ENCODE measurements around the gene SYPL1. TPM values are rescaled to one million over a fixed set of nuclear protein-coding genes. Genes with fewer than 3 reads are reported as not detected.

Gene SYPL1
- polyA plus RNA-seq, 10 donors, result 57.9 to 81.0 (median 70.5) TPM

DNA sequence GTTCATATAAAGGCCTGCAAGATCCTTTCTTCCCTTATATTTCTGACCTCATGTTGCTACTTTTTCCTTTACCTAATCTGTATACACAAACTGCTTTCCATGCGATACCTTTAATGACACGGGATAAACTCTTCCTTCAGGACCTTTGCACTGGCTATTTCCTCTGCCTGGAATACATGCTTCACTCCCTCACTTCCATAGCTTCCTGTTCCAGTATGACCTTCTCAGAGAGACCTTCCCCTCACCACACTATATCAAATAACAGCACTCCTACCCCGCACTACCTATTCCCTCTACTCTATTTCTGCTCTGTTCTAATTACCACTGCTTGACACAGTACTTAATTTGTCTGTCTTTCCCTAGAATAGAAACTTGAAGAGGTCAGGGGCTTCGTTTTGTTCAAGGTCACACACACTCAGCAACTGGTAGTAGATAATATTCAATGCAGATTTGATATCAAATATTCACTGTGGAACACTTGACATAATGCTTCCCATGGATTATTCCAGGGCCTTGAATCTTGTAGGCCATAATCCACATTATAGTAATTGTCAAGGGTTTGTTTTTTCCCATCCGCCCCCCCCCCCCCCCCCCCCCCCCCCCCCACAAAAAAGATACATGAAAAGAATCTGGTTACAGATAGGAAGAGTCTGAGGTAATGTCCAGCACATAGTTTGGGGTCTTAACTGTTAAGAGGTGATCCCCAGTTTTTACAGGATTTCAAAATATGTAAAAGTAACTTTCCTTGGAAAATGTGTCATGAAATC is 11.1 kb downstream of the SYPL1 start:
- DNase-seq, result peak in 1 of 3 donors; percentile 74

DNA sequence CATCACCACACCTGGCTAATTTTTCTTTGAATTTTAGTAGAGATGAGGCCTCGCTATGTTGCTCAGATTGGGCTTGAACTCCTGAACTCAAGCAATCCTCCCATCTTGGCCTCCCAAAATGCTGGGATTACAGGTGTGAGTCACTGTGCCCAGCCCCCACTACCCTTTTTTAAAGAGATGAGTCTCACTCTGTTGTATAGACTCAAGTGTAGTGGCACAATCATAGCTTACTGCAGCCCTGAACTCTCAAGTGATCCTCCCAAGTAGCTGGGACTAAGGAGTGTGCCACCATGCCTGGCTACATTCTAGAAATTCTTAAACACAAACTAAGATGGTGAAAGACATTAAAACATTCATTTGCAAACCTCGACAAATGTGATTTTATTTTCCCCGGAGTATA is 12.6 kb downstream of the SYPL1 start:
- DNase-seq, result no peak

DNA sequence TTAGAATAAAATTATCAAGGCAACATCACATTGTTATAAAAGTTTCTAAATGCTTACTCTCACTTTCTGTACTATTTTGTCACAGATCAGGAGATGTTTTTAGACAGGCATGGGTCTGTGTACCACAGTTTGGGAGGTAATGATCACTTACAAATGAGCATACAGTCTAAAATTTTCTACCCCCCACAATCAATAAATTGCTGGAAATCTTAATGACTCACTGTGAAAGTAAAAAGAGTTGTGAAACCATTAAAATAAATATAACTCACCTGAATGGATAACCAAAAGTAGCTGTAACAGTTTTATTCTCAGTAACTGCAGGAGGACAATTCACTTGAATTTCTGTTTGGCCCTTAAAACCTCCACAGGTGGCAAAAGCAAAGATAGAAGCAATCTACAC is 13.2 kb downstream of the SYPL1 start:
- no peak for DNase-seq

DNA sequence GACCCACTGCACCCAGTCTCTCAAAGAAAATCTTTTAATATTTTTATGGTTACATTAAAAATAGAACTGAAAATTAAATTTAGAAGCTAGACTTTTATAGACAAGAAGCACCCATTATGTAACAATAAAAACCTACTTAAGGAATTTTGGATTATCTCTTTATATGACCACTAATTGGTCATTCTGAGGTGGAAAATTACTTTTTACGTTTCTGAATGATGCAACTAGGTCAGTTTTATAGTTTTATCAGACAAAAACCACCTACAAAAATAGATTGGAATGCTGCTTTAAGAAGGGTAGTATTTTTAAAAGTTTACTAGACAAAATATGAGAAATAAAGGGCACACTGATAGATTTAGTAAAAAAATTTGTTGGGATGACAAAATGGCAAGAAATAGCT is 16.5 kb downstream of the SYPL1 start:
- DNase-seq, result no peak

DNA sequence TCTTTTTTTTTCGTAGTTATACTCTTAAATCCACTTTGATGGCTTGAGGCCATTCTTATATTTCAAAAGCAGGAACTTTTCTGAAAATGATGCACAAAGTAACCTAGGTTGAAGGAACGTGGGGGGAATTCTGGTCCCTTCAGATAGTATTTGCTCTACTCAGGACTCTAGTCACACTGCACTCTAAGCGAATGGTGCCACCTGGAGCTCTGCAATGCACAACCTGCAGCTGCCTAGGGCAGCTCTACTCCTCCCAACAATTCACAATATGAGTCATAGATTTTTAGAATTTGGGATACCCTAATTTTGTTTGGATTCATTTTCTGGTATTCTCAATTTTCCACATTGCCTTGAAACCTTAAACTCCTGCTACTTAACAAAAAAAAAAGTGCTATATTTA is 17.3 kb downstream of the SYPL1 start:
- no peak for DNase-seq

DNA sequence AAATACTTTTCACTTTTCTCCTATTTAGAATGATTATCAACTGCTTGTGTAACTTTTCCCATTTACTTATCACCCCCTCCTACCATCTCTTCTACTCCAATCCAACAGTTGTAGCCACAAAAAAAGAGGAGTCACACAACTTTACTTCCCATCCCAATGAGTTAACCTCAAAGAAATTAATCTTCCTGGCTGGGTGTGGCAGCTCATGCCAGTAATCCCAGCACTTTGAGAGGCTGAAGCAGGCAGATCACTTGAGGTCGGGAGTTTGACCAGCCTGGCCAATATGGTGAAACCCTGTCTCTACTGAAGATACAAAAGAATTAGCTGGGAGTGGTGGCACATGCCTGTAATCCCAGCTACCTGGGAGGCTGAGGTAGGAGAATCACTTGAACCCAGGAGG is 19.9 kb downstream of the SYPL1 start:
- DNase-seq, result no peak

DNA sequence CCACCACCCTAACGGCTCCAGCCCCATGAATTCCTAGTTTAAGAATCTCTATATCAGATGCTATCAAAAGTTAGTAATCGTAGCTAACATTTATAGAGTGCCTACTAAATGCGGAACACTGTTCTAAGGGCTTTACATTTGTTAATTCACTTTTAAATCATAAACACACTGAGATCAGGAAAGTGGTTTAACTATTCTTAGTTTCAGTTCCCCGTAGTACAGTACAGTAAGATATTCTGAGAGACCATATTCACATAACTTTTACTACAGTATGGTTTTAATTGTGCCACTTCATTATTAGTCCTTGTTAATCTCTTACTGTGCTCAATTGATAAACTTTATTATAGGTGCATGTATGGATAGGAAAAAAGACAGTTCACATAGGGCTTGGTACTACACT is 22.5 kb downstream of the SYPL1 start:
- DNase-seq, result no peak

DNA sequence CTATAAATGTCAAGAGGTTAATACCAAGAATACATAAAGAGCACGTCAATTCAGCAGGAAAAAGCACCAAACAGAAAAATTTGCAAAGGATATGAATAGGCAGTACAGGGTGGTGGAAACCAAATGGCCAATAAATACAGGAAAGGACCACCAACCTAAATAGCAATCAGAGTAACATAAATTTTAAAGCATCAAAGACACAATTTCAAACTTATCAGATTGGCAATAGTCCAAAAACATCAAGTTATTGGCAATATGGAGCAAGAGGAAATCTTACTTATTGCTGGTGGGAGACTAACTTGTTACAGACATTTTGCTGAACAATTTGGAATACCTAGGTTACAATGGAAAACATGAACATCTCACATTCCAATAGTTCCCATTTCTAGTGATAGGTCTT is 24.1 kb downstream of the SYPL1 start:
- DNase-seq, result no peak

GRCh38 chr7:106086062-106086461 is 26.1 kb downstream of the SYPL1 start:
- DNase-seq, result no peak

DNA sequence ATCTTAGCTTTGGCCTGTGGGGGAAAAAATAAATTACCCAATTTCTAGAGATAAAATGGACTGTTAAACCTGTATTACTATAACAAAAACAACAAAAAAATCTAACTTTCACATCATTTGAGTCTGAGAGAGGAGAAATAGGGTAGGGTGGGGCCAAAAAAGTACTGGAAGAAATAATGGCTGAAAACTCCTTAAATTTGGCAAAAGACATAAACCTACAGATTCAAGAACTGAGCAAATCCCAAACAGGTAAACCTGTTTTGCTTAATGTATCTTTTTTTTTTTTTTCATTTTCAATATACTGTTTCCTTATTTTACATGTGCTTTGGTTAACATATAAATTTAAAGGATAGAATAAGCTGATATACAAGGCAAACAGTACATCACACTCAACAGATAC is 27.1 kb downstream of the SYPL1 start:
- DNase-seq, result no peak

DNA sequence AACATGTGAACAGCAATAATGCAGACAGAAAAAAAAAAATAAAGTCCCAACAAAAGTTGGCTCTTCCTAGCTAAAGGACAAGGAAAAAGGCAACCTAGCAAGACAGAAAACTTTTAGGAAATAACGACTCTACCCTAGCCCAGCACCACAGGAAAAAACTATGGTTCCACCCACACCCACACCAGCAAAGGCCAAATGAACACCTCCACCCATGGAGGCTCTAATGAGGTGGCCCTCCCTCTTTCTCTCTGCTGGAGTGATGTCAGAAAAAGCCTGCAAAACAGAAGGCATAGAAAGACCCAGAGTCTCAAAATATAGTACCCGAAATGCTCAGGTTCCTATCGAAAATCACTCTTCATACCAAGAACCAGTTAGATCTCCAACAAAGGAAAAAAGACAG is 28.4 kb downstream of the SYPL1 start:
- no peak for DNase-seq

DNA sequence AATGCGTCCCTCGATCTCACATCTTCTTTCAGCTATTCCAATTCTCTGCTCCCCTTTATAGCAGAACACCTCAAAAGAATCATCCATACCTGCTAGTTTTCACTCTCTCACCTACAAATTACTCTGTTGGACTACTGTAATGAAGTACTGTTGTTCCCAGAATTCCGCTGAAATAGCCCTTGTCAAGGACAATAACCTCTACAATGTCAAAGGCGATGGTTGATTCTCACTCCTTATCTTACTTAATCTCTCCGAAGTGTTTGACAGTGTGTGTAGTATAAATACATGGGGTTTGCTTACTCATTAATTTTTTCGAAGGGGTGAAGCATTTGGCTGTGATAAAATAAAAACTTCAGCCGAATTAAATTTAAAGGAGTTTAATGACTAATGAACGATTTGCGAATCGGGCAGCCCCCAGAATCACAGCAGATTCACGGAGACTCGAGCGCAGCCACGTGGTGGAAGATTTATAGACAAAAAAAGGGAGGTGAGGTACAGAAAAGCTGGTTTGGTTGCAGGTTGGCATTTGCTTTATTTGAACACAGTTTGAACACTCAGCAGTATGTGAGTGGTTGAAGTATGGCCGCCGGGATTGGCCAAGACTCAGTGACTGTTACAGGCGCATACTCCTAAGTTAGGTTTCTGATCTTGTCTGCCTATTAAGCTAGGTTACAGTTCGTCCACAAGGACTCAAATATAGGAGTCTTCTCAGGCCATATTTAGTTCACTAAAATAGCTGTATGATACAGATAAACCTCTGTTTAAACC is 29.8 kb downstream of the SYPL1 start:
- no peak for DNase-seq

GRCh38 chr7:106080300-106080987 is 31.7 kb downstream of the SYPL1 start:
- DNase-seq, result no peak

- no peak for DNase-seq
Measured at GRCh38 chr7:106076537-106076936, 35.6 kb downstream of the SYPL1 start.

DNA sequence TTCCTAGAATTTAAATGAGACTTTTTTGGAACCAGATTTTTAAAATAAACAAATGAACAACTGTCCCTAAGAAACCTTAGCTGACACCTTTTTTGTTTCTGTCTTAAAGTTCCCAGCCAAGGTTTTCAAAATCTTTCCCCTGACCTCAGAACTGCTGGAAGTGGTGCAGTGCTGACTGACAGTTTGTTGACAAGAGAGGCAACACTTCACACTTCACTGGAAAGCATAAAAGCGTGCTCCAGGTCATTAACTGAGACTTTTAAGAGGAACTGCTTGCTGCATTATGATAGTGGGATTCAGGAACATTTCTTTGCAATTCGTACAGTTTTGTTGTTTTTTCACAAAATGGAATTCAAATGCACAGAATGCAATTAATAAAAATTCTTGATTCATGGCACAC is 36.2 kb downstream of the SYPL1 start:
- DNase-seq, result no peak

DNA sequence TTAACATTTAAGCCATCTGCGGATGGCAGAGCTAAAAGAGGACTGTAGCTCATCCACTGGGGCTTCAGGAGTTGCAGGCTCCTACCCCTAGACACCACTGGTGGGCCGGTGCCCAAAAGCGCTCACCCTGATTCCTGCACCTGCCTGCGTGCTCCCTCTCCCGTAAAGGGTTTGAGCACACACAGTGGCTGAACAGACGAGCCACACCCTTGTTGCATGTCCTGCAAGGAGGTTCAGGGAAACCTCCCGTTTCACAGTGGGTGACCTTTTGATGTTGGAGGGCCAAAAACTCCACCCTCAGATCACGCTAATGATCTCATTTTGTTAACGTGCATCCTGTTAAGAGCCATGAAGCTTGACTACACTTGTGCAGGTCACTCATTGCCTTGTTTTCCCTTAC is 37.9 kb downstream of the SYPL1 start:
- no peak for DNase-seq

DNA sequence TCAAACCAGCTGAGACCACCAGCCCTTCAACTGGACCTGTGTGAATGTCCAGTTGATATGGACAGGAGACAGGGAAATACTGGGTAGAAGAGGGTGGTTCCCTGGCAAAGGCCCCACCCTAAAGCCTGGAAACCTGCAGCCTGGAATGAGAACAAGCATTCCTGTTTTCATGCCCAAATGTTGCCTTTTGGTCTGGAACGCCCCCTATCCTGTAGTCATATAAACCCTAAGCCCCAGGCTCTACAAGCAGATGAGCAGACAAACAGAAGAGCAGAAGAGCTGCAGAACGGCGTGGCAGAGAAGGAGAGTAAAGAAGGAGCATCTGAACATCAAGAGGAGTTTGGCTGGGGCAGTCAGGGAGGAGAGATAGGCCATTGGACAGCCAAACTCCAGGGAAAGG is 38.4 kb downstream of the SYPL1 start:
- DNase-seq, result no peak

- DNase-seq, result no peak
Measured at GRCh38 chr7:106072715-106073091, 39.4 kb downstream of the SYPL1 start.

- DNase-seq, result peak in 1 of 3 donors; percentile 38
Measured at GRCh38 chr7:106071999-106072714, 40.0 kb downstream of the SYPL1 start.

GRCh38 chr7:106071356-106071998 is 40.6 kb downstream of the SYPL1 start:
- DNase-seq, result peak in 1 of 3 donors; percentile 25

GRCh38 chr7:106070567-106071254 is 41.4 kb downstream of the SYPL1 start:
- no peak for DNase-seq
